HL-60 (cell line): ENCODE measurements around the gene SMCO2.

ENCODE experiments used
- CTCF ChIP-seq: IDR thresholded peaks from one replicate; pipeline ENCODE4 v1.5.1; 2011; ENCODE audit warnings: low read length, control low read depth, inconsistent platforms; ENCODE audit not compliant: insufficient read depth
- GABPA ChIP-seq: IDR thresholded peaks from 2 replicates; pipeline ENCODE4 v1.6.1; 2012; ENCODE audit warnings: low read depth
- POLR2AphosphoS5 ChIP-seq: IDR thresholded peaks from 2 replicates; pipeline ENCODE4 v1.6.1; 2012; ENCODE audit warnings: low read depth

DNA sequence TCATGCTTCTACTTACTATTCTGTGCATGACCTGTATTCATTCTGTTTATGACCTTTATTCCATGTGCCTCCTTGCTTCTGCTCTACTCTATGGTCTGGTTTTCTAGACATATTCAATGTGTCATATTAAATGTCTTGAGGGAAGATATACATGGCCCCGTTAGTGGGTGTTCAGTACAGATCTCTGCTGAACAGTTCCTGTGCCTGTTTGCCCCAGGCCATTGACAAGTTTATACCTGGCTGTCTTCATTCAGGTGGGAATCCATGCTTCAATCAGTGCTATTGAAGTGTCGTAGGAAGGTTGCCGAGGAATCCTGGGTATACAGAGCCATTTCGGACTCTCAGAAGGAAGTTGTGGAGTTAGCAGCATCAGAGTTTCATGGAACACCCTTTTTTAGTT lies 70.1 kb downstream of the SMCO2 start:
- TF ChIP-seq POLR2AphosphoS5 = no peak
- no peak for TF ChIP-seq CTCF
- TF ChIP-seq GABPA = no peak
